Putamen (tissue), 1 donor: ENCODE measurements around the gene RNF220.

Experiments
- DNase-seq: peaks from one replicate; pipeline ENCODE4 v3.0.0-alpha.2; 2016; ENCODE audit warnings: low spot score

The RNF220 gene

GRCh38 chr1:44636688-44637598, 231.9 kb downstream of the RNF220 start:
- no peak for DNase-seq

GRCh38 chr1:44637702-44638411, 232.8 kb downstream of the RNF220 start:
- DNase-seq = no peak

- DNase-seq = peak; percentile 68
Observed at GRCh38 chr1:44640200-44640853, 235.3 kb downstream of the RNF220 start.

GRCh38 chr1:44641126-44642102, 236.4 kb downstream of the RNF220 start:
- DNase-seq = no peak

- no peak for DNase-seq
Observed at GRCh38 chr1:44642255-44642654, 237.2 kb downstream of the RNF220 start.

- no peak for DNase-seq
Observed at GRCh38 chr1:44642925-44643324, 237.9 kb downstream of the RNF220 start.

- DNase-seq = no peak
Observed at GRCh38 chr1:44643721-44644334, 238.8 kb downstream of the RNF220 start.

- DNase-seq = no peak
Observed at GRCh38 chr1:44644806-44645205, 239.8 kb downstream of the RNF220 start.

GRCh38 chr1:44645476-44646244, 240.6 kb downstream of the RNF220 start:
- DNase-seq = peak; percentile 96

- no peak for DNase-seq
Observed at GRCh38 chr1:44646261-44647110, 241.4 kb downstream of the RNF220 start.

- DNase-seq = no peak
Observed at GRCh38 chr1:44647896-44648295, 242.8 kb downstream of the RNF220 start.

GRCh38 chr1:44648529-44649250, 243.6 kb downstream of the RNF220 start:
- no peak for DNase-seq

- no peak for DNase-seq
Observed at GRCh38 chr1:44649788-44650158, 244.7 kb downstream of the RNF220 start.

- DNase-seq = no peak
Observed at GRCh38 chr1:44650159-44650831, 245.2 kb downstream of the RNF220 start.

- no peak for DNase-seq
Observed at GRCh38 chr1:44651069-44651468, 246.0 kb downstream of the RNF220 start.

GRCh38 chr1:44652445-44653106, 247.5 kb downstream of the RNF220 start:
- DNase-seq = peak; percentile 82
